Cardiac fibroblast (primary cell): ENCODE results near the gene LRMDA.

Experiments
- DNase-seq, 2 donors: peaks; one replicate each; pipeline versions ENCODE4 v3.0.0 to v3.0.0-alpha.2; 2010; ENCODE audit warnings: low read depth in 2 of 2
- H3K4me3 ChIP-seq, 2 donors: replicated peaks in 1 of 2; 1 replicate in 1 of 2; 2 replicates in 1 of 2; pipeline ENCODE4 v1.5.1; 2011; ENCODE audit warnings: low read depth in 2 of 2, low read length in 2 of 2, mild to moderate bottlenecking in 2 of 2, moderate library complexity in 1 of 2
- TF ChIP-seq, protein P1 (sequence below): IDR thresholded peaks from one replicate; pipeline ENCODE4 v1.5.1; 2011; ENCODE audit warnings: low read depth, mild to moderate bottlenecking, low read length, inconsistent platforms

LRMDA gene

DNA sequence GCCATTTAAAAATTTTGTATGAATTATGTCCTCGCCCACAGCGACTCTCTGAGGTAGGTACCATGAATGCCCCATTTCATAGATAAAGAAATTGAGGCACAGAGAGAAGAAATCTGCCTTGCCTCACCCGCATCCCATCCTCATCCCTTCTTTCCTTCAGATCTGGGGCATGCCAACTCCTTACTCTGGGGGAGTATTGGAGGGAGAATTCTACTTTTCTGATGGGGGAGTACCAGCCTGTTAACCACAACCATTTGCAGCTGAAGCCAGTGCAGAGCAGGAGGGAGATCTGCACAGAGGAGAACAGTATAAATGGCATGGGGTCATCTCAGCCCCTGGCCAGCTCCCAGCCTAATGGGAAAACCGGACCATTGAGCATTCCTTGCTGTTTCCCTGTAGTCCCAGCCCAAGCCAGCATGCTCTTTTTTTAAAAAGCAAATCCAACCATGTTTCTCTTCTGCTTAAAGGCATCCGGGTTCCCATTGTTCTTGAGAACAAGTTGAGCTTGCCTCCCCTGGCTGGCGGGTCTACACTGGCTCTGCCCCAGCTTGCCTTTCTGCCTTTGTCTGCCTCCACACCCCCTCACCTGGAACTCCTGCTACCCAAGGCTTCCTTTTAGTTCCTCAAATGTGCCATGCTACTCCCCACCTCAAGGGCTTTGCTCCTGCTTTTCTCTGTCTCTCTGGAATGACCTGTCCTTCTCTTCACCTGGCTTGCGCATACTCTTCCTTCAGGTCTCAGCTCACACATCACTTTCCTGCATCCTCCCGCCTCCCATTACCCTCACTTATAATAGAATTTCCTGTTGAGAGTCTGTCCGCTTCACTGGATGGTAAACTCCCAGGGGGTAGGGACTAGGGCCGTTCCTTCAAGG lies 21.1 kb upstream of the LRMDA start:
- DNase-seq: no peak
- TF ChIP-seq, protein P1, sequence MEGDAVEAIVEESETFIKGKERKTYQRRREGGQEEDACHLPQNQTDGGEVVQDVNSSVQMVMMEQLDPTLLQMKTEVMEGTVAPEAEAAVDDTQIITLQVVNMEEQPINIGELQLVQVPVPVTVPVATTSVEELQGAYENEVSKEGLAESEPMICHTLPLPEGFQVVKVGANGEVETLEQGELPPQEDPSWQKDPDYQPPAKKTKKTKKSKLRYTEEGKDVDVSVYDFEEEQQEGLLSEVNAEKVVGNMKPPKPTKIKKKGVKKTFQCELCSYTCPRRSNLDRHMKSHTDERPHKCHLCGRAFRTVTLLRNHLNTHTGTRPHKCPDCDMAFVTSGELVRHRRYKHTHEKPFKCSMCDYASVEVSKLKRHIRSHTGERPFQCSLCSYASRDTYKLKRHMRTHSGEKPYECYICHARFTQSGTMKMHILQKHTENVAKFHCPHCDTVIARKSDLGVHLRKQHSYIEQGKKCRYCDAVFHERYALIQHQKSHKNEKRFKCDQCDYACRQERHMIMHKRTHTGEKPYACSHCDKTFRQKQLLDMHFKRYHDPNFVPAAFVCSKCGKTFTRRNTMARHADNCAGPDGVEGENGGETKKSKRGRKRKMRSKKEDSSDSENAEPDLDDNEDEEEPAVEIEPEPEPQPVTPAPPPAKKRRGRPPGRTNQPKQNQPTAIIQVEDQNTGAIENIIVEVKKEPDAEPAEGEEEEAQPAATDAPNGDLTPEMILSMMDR: no peak
- no peak overlapping the region for H3K4me3 ChIP-seq

DNA sequence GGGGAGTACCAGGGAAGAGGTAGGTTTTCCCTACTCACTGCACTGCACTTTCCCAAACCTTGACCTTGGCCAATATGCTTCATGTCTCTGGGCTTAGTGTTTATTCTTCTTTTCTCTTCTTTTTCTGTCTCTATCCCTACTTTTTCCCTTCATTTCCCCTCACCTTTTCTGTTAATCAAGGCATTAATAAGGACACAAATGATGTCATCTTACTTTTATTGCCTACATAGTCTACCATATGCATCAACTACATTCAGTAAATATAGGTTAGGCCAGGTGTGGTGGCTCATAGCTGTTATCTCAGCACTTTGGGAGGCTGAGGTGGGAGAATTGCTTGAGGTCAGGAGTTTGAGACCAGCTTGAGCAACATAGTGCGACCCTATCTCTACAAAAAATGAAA lies 16.9 kb upstream of the LRMDA start:
- TF ChIP-seq, protein P1: no peak
- no peak overlapping the region for H3K4me3 ChIP-seq
- DNase-seq: no peak

DNA sequence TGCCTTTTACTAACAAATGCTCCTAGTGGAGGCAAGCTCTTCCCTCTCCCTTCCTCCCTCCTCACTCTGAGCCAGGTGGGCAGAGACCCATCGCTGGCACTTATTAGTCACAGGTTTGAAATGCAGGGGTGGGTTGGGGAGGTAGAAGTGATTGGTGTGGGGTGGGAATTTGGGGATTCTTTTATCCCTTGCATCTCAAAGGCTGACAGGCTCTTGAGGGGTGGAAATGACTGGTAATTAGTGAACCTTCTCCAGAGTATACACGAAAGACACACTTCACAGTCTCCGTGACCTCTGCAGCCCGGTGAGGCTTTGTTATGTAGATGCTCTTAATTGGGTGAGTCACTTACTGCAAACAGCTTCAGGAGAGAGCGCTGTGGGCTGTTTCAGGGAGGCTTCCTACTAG lies 13.9 kb upstream of the LRMDA start:
- H3K4me3 ChIP-seq: no peak overlapping the region
- TF ChIP-seq, protein P1: no peak

DNA sequence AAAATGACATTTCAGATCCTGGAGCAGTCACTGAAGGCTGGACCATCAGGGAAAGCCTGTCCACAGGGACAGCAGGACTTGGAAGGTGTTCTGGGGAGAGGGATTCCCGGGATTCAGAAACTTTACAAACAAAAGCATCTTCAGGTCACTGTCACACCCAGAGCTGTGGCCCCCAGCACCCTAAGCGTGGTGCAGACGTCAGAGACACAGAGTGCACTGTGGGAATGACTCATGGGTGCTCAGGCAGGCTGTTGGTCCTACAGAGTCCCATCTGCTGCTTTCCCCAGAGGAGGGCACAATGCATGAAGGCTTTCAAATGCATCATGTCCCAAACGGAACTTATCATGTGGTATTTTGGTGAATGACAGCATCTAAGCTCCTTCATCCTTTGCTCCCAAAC lies 13.1 kb upstream of the LRMDA start:
- TF ChIP-seq, protein P1: no peak
- no peak overlapping the region for H3K4me3 ChIP-seq
- no peak for DNase-seq

More for the DNA sequence above, 13.9 kb upstream of the LRMDA start:
- DNase-seq: no peak

DNA sequence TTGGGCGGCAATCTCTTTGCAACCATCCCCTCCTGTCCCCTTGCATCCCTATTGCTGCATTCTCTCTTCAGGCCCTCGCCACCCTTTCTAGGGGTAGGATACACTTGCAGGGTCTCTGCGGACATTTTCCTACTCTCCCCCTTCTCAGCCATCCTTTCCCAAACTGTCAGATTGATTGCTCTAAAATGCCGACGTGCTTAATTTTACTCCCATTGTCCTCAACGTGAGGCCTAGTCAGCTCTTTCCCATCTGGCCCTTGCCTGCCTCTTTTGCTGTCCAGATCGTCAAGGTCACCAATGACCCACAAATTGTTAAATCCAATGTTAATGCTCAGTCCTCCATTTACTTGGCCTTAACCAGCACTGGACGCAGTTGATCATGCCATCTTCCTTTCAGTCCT lies 12.7 kb upstream of the LRMDA start:
- no peak for DNase-seq
- TF ChIP-seq, protein P1: no peak
- H3K4me3 ChIP-seq: no peak overlapping the region

DNA sequence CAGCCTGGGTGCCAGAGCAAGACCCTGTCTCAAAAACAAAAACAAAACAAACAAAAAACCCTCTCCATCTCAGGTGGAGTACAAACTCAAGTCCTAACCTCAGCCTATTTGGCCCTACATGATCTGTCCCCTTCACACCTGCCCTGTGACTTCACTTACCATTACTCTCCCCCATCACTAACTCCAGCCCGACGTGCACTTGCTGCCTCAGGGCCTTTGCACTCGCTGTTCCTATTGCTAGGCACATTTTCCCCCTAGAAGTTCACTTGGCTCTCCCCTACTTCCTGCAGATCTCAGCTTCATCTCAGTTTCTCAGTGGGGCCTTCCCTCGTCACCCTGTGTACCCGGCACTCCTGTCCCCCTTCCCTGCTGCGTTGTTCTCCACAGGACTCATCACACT lies 8.5 kb upstream of the LRMDA start:
- no peak overlapping the region for H3K4me3 ChIP-seq
- DNase-seq: no peak
- TF ChIP-seq, protein P1: no peak
